Effector memory CD4-positive, alpha-beta T cell (primary cell): ENCODE results near the gene NANOS2.
"Not testable (repeated sequence)": the region's sequence is repeated elsewhere in the genome, so short reads cannot be mapped to it uniquely, and the experiment has no call there.

Experiments used
- DNase-seq, 3 donors: peaks; one replicate each; pipeline ENCODE4 v3.0.0-alpha.2; 2020
- H3K27ac ChIP-seq: 2 replicates; pipeline ENCODE4 v1.7.0; 2013; ENCODE audit warnings: mild to moderate bottlenecking, low read length, moderate library complexity; ENCODE audit not compliant: insufficient read depth, poor library complexity, severe bottlenecking
- H3K27me3 ChIP-seq: replicated peaks from 2 replicates; pipeline ENCODE4 v1.7.0; 2013; ENCODE audit warnings: mild to moderate bottlenecking, low read length; ENCODE audit not compliant: insufficient read depth, control insufficient read depth, poor library complexity, severe bottlenecking
- H3K36me3 ChIP-seq: 2 replicates; pipeline ENCODE4 v1.7.0; 2013; ENCODE audit warnings: mild to moderate bottlenecking, low read length, moderate library complexity; ENCODE audit not compliant: control insufficient read depth, insufficient read depth
- H3K4me1 ChIP-seq: 2 replicates; pipeline ENCODE4 v1.7.0; 2013; ENCODE audit warnings: low read length, mild to moderate bottlenecking; ENCODE audit not compliant: control insufficient read depth, insufficient read depth, poor library complexity, severe bottlenecking
- H3K4me3 ChIP-seq: 2 replicates; pipeline ENCODE4 v1.7.0; 2013; ENCODE audit warnings: low read length, low read depth, mild to moderate bottlenecking; ENCODE audit not compliant: insufficient read depth, poor library complexity, severe bottlenecking
- H3K9me3 ChIP-seq: 2 replicates; pipeline ENCODE4 v1.7.0; 2013; ENCODE audit warnings: mild to moderate bottlenecking, low read length, moderate library complexity; ENCODE audit not compliant: control insufficient read depth

NANOS2 gene

DNA sequence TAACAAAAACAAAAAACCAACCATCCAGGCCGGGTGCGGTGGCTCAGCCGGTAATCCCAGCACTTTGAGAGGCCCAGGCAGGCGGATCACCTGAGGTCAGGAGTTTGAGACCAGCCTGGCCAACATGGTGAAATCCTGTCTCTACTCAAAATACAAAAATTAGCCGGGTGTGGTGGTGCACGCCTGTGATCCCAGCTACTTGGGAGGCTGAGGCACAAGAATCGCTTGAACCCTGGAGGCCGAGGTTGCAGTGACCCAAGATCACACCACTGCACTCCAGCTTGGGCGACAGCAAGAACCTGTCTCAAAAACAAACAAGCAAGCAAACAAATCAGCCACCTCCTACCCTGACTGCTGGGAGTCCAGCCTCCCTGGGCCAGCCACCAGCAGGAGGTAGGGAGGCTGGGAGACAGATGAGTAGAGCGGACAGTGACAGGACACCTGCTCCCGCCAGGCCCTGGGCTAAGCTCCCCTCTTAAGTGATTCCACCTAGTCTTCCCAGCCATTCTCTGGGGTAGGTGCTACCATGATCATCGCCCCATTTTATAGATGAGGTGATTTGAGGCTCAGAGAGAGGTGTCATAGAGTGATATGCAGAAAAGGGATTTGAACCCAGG, 18.5 kb downstream of the NANOS2 start:
- H3K36me3 ChIP-seq = peaks cover 17% of the 10 kb centered on the region
- H3K27ac ChIP-seq, DNase-seq, H3K4me1 ChIP-seq, H3K9me3 ChIP-seq, H3K27me3 ChIP-seq, H3K4me3 ChIP-seq: not testable (repeated sequence)

- Histone ChIP-seq H3K27ac (no peak overlapping the region), H3K27me3 (no peaks in the 10 kb centered on the region), H3K4me3 (no peak overlapping the region), H3K36me3 (peaks cover 17% of the 10 kb centered on the region), H3K4me1 (no peaks in the 10 kb centered on the region), H3K9me3 (no peaks in the 10 kb centered on the region)
- DNase-seq = no peak
Observed at GRCh38 chr19:45895519-45895972, 19.0 kb downstream of the NANOS2 start.

GRCh38 chr19:45890877-45891276, 23.7 kb downstream of the NANOS2 start:
- Histone ChIP-seq H3K4me3 (no peak overlapping the region), H3K36me3 (peaks cover 6% of the 10 kb centered on the region), H3K27me3 (no peaks in the 10 kb centered on the region), H3K4me1 (peaks cover 8% of the 10 kb centered on the region), H3K9me3 (no peaks in the 10 kb centered on the region), H3K27ac (no peak overlapping the region)
- DNase-seq = no peak

- Histone ChIP-seq H3K36me3 (no peaks in the 10 kb centered on the region), H3K9me3 (no peaks in the 10 kb centered on the region), H3K27ac (no peak overlapping the region), H3K4me3 (no peak overlapping the region), H3K27me3 (no peaks in the 10 kb centered on the region), H3K4me1 (peaks cover 21% of the 10 kb centered on the region)
- DNase-seq = no peak
Observed at GRCh38 chr19:45889210-45889885, 25.2 kb downstream of the NANOS2 start.

GRCh38 chr19:45887200-45887710, 27.3 kb downstream of the NANOS2 start:
- Histone ChIP-seq H3K27ac (peak overlapping the region; percentile 72), H3K4me1 (peaks cover 37% of the 10 kb centered on the region), H3K4me3 (peak overlapping the region; percentile 67), H3K9me3 (no peaks in the 10 kb centered on the region), H3K27me3 (no peaks in the 10 kb centered on the region), H3K36me3 (no peaks in the 10 kb centered on the region)
- no peak for DNase-seq

- Histone ChIP-seq H3K4me1 (peaks cover 37% of the 10 kb centered on the region), H3K36me3 (no peaks in the 10 kb centered on the region), H3K9me3 (no peaks in the 10 kb centered on the region), H3K4me3 (peak overlapping the region; percentile 67), H3K27ac (peak overlapping the region; percentile 72), H3K27me3 (no peaks in the 10 kb centered on the region)
- peak; percentile 72 to 82 (median 81) for DNase-seq
Observed at GRCh38 chr19:45886427-45887199, 28.0 kb downstream of the NANOS2 start.

DNA sequence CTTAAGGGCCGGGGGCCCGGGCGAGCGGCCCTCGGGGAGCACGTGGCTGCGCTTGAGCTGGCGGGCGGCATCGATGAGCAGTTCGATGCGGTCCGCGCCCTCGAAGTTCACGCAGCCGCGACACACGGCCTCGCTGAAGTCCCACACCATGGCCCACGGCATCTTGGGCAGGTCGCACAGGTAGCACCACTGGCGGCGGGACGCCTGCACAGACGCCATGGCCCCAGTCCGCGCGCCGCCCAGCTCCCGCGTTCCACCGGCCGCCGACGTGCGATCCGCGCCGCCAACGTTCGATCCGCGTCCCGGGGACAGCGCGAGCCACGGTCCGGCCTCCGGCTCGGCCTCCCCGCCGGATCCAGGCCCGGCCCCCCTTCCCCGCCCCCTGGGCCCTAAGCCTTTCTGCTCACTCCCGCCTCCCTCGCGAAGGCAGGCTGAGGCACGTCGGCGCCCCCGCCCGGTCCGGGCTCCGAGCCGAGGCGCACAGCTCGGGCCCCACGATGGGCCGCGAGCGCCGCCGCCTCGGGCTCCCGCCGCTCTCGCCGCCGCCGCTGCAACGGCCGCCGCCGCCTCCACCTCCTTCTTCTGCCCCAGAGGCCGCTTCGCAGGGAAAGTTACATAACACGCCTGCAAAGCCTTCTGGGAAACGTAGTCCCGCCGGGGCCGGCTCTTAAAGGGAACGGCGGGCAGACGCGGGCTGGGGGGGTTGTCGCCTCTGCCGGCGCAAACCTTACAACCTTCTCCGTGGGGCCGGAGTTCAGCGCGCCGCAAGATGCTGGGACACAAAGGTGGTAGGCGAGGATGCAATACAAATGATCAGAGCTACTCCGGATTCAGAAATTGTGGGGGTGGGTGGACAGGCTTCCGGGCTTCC, 28.8 kb downstream of the NANOS2 start, which contains the start of gene IRF2BP1:
IRF2BP1 (minus strand) TSS at position 586 of the 871 bp plus-strand sequence; CDS start at position 219, 367 bp downstream.
- H3K27me3 ChIP-seq = no peaks in the 10 kb centered on the region
- peak within 1 kb of the TSS; percentile 67 for H3K4me3 ChIP-seq
- no peaks in the 10 kb centered on the region for H3K9me3 ChIP-seq
- H3K4me1 ChIP-seq = peaks cover 37% of the 10 kb centered on the region
- peak within 1 kb of the TSS; percentile 72 for H3K27ac ChIP-seq
- DNase-seq = peak; percentile 80 to 88 (median 84)
- no peaks in the 10 kb centered on the region for H3K36me3 ChIP-seq

DNA sequence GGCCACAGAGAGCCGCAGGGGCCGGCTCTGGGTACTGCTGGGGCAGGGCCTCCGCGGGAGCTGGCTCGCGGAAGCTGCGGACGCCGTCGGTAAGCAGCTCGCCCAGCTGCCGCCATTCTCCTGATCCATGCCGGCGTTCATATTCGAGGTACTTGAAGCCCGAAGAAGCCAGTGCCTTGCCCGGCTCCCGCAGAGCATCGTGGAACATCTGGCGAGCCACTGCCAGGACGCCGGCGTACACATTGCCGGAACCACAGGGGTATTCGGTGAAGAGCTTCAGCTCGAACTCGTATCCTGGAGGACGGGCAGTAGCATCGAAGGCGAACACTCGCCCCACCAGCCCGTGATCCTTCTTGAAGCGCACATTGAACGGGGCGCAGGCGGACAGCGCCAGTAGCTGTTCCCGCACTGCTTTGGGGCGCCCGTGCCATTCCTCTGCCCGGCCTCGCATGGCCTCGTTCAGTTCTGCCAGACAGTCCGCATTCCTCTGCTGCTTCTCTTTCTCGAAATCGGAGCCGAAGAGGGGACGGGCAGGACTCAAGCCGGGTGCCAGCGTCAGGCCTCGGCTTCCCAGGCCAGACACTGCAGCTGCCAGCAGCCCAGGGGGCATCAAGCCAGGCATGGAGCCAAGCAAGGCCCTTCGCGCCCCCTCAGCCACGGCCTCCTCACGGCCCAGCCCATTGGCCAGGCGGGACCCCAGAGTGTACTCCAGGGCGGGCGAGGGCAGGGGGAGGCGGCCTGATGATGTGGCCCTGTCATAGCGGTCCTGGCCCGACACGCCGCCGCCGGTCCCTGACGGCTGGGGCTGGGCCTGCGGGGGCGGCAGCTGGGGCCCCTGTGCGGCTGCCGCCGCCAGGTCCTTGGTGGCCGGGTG, 29.7 kb downstream of the NANOS2 start:
- Histone ChIP-seq H3K9me3 (no peaks in the 10 kb centered on the region), H3K4me1 (peaks cover 37% of the 10 kb centered on the region), H3K27me3 (no peaks in the 10 kb centered on the region), H3K36me3 (no peaks in the 10 kb centered on the region), H3K27ac (peak overlapping the region; percentile 72), H3K4me3 (peak overlapping the region; percentile 67)
- DNase-seq = no peak
